Kasumi-1 (cell line): ENCODE results near the gene MYL12B.

Experiments
- DNase-seq, 2 experiments: peaks; one replicate each; lab custom pipeline; 2025; lab: John Stamatoyannopoulos, UW

MYL12B gene

GRCh38 chr18:3262234-3263131 is 550 bp downstream of the MYL12B start:
- DNase-seq, result peak in 1 of 2 experiments; percentile 32

DNA sequence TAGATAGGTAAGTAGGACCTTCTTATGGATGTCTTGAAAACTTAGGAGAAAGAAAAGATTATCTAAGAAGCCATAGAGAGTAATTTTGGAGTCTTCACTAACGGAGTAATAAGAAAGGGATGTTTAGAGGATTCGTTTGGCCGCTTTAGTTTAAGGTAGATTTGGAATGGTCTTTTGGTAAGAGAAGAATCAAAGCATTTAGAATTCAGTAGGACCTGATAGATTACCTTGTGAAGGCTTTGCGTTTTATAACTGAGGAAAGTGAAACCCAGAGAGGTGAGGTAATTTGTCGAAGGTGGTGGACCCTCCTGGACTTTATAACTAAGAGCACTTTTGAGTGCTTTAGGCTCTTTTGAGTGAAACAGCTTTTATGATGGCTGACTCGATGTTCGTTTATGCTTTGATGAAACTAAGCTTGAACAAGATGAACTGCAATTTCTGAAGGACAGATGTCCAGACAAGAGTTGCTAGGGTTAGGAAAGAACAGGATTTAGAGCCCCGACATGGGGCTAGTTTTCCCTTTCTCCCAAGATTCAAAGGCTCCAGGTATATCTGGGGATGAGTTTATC is 1.3 kb downstream of the MYL12B start:
- DNase-seq, result no peak

GRCh38 chr18:3264362-3264761 is 2.4 kb downstream of the MYL12B start:
- no peak for DNase-seq

DNA sequence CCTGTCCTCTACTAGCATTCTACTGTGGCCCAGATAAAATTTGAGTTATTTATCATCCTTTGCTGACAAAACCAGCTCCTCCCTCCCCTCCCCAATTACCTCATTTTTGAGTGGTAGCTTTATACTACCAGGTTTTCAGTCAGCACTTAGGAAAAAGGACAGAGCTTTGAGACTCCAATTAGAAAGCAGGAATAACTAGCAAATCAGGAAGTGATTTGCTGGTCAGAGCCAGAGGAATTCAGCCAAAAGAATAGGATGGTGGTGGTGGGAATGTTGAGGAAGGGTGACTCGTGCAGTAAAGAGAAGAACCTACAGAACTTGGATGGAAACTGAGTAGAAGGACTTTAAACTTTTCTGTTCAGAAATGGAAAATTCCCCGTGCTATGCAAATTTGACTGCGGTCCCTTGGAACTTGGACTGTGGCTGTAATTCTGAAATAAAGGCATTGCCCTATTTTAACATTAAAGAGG is 3.7 kb downstream of the MYL12B start:
- DNase-seq, result no peak

DNA sequence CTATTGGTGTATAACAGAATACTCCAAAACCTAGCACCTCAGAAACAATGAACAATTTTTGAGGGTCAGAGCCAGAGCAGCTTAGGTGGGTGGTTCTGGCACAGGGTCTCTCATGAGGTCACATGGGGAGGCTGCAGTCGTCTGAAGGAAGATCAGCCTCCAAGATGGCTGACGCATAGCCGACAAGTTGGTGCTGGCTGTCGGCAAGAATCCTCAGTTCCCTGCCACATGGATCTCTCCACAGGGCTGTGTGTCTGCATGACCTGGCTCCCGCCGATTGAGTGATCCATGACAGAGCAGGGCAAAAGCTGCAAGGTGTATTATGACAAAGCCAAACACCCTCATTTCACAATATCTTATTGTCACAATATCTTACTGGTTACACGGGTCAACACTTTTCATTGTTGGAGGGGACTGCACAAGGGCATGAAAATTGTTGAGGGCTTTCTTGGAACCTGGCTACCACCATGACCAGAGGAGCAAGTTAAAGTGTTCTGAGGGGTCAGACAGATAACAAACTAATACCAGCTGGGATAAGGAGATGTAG is 4.2 kb downstream of the MYL12B start:
- no peak for DNase-seq

DNA sequence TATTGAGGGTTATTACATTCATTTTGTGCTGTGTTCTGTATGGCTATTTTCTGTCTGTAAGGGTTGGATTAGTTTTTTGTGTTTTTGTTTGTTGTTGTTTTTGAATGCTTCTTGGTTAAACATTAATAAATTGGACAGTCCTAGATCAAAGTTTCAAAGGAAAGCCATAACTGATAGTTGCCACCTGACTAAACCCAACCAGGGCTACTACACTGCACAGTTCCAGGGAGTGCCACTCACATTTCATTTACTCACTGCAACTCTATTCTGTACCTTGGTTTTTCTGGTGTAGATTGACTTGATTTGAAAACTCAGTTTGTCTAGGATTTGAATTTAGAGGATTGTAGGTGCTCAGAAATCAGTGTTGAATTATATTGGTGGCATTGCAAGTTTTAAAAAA is 6.4 kb downstream of the MYL12B start:
- no peak for DNase-seq

GRCh38 chr18:3269241-3269913 is 7.4 kb downstream of the MYL12B start:
- no peak for DNase-seq

DNA sequence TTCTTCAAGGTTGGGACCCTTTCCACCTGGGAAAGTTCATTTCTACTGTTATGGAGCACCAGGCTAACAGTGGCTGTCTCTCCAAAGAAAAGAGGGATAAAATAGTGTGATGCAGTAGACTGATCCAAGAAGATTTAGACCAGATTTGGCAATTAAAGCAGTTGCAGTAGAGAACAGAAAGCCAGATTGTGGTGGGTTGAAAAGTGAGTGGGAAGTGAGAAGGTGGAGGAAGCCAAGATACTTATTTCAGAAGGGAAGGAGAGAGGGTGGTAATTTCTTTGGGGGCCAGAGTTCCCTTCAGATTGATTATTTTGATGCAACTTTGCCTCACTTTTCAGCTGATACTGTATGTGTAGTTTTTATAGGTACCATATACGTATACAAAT is 8.0 kb downstream of the MYL12B start:
- DNase-seq, result no peak

DNA sequence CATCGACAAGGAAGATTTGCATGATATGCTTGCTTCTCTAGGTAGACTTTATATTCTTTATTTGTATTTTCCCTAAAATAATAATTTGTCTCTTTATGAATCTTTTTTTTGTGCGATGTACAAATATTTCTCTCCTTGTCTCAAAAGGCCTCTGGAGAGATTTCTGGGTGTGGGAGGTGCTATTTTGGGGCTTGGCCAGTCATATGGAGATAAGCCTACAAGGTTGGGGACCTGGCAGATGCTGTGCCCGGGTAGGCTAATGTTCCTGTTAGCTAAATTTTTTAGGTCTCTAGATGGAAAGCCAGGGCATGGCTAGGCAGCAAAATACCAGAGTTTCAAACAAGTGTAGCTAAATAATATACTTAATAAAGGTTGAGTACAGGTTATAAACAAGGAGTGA is 11.1 kb downstream of the MYL12B start:
- no peak for DNase-seq

GRCh38 chr18:3277643-3278213 is 15.8 kb downstream of the MYL12B start:
- DNase-seq, result peak in 1 of 2 experiments; percentile 41

- no peak for DNase-seq
Observed at GRCh38 chr18:3279201-3280185, 17.6 kb downstream of the MYL12B start.

GRCh38 chr18:3281456-3282400 is 19.8 kb downstream of the MYL12B start:
- peak; percentile 75 to 93 for DNase-seq

DNA sequence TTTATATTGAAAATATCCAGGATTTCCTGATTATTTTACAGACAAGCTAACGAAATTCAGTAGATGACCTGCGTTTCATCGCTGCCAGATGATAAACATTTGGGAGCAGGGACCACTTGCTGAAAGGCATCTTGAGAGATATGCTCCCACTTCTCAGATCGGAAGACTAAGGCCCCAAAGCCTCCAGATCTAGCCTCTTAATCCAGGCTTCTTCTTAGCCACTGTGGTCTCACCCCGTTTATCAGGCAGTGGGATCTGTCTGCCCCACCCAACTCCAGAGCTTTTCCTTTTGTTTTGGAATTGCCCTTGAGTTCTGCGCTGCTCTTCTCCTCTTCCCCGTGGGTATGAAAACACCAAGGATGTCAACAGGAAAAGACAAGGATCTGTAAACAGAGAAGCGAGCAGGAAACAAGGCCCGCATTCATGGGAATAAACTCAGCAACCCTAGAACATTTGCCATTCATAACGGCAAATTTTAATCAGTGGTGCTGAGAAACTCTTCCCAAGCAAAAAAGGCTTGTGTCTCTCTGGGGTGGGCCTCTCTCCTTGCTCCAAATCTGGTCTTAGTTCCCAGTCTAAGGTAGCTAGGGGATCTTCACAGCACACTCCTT is 21.4 kb downstream of the MYL12B start:
- no peak for DNase-seq

GRCh38 chr18:3283908-3284307 is 22.0 kb downstream of the MYL12B start:
- DNase-seq, result no peak

DNA sequence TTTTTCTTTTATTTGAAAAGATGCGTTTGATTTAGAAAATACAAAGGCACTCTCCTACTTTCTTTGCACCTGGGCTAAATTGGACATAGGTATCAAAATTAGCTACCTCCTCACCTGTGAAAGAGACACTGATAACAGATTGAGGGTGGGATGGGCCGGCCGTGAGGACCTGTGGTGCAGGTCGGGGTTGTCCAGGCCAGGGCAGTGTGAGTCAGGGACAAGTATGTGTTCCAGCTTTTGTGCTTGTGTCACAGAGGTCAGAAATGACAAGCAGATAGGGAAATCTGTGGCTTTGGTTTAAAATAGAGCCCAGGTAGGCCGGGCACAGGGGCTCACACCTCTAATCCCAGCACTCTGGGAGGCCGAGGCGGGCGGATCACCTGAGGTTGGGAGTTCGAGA is 22.6 kb downstream of the MYL12B start:
- no peak for DNase-seq

- DNase-seq, result no peak
Observed at GRCh38 chr18:3286159-3286558, 24.2 kb downstream of the MYL12B start.

GRCh38 chr18:3293196-3293951 is 31.4 kb downstream of the MYL12B start:
- no peak for DNase-seq

DNA sequence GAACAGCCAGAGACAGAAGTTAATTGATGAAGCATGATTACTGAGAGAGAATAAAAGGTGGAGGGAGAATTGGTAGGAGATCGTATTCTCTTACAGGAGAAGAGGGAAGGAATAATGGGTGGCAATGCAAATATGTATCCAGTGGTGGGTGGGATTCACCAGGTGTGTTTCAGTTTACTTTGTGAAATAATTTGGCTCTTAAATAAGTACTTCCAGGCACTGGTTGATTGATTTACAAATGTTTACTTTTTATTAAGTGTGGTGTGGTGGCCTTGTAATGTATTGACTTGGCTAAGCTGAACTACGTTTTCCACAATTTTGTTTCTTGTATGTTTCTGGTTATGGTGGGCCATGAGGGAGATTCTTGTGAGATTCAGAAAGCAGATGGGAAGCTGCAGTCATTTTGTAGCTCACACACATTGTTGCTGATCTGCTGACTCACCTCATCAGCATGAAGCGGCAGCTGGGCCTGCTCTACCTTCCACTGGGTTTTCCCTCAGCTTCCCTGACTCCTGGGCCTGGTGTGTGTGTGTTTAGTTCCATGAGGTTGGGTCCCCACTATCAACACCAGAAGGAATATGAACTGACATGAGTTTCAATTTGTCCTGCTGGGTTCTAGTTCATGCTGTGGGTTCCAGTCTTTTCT is 32.6 kb downstream of the MYL12B start:
- no peak for DNase-seq
